Lower leg skin (tissue), 4 donors: Measurements from ENCODE around the gene TRIM44. TPM values are rescaled to one million over a fixed set of nuclear protein-coding genes. Genes with fewer than 3 reads are reported as not detected.

Source experiments
- DNase-seq, 2 donors: peaks; one replicate each; pipeline ENCODE4 v3.0.0-alpha.2; 2019; ENCODE audit warnings: low spot score in 2 of 2
- H3K4me3 ChIP-seq: fragments of 200-600 bp; sonication (generic); 2 replicates; pipeline ENCODE4 v1.5.1; 2017; ENCODE audit warnings: mild to moderate bottlenecking, low read depth; ENCODE audit not compliant: poor library complexity, severe bottlenecking
- POLR2A ChIP-seq, 2 donors: fragments of 450-650 bp; IDR thresholded peaks; one replicate each; pipeline ENCODE4 v1.6.1; 2016 to 2017; ENCODE audit warnings: antibody characterized with exemption in 2 of 2, mild to moderate bottlenecking in 1 of 2, moderate library complexity in 1 of 2
- WGBS, 2 donors: methylation state at CpG; one replicate each; pipeline ENCODE4 v1.1.5; 2018; 5-methylcytosine and 5-hydroxymethylcytosine counted together
- intact Hi-C: fragments of 100-400 bp; cut with DNase I; formaldehyde crosslinking; loops from one replicate; pipeline ENCODE4 v1.15.0; 2023; ENCODE audit warnings: low total_unique reads
- total RNA-seq, 4 donors: library from RNA; depleted of rRNA; stranded (reverse); fragments of >200 nt; gene quantifications; one replicate each; pipeline ENCODE4 v1.1.0, GENCODE V29; 2016
- TF ChIP-seq, protein P1 (sequence below), 3 donors: fragments of 450-650 bp; IDR thresholded peaks; one replicate each; pipeline ENCODE4 v1.5.1; 2016; ENCODE audit warnings: antibody characterized with exemption in 3 of 3, mild to moderate bottlenecking in 3 of 3, moderate library complexity in 2 of 3

The TRIM44 gene
- total RNA-seq, 4 donors from 2014 or later, result 9.6 to 29.3 (median 23.8) TPM

DNA sequence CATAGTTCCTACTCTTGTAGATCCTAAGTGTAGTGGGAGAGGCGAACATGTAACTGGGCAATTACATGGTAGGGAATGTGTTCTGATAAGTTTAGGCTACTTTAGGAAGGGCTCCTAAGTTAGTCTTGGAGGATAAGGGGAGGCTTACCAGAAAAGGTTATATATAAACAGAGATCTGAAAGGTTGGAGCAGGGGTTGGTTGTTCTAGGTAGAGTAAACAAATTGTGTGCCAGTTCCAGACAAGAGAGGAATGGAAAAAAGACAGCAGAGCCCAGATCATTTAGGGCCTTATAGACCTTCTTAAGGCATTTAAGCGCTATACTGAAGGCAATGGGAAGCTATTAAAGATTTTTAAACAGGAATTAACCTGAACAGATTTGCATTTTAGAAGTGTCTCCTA, 74.4 kb downstream of the TRIM44 start:
- H3K4me3 ChIP-seq, result no peak overlapping the region
- DNase-seq, result no peak
- WGBS, 2 donors, result 94 to 100% methylated on average over 2 of the region's 2 CpGs
- no peak for TF ChIP-seq POLR2A (IDR thresholded peaks at IDR 0.05)
- TF ChIP-seq, protein P1, sequence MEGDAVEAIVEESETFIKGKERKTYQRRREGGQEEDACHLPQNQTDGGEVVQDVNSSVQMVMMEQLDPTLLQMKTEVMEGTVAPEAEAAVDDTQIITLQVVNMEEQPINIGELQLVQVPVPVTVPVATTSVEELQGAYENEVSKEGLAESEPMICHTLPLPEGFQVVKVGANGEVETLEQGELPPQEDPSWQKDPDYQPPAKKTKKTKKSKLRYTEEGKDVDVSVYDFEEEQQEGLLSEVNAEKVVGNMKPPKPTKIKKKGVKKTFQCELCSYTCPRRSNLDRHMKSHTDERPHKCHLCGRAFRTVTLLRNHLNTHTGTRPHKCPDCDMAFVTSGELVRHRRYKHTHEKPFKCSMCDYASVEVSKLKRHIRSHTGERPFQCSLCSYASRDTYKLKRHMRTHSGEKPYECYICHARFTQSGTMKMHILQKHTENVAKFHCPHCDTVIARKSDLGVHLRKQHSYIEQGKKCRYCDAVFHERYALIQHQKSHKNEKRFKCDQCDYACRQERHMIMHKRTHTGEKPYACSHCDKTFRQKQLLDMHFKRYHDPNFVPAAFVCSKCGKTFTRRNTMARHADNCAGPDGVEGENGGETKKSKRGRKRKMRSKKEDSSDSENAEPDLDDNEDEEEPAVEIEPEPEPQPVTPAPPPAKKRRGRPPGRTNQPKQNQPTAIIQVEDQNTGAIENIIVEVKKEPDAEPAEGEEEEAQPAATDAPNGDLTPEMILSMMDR (IDR thresholded peaks at IDR 0.05), result no peak
- intact Hi-C loops, result no loop called here

DNA sequence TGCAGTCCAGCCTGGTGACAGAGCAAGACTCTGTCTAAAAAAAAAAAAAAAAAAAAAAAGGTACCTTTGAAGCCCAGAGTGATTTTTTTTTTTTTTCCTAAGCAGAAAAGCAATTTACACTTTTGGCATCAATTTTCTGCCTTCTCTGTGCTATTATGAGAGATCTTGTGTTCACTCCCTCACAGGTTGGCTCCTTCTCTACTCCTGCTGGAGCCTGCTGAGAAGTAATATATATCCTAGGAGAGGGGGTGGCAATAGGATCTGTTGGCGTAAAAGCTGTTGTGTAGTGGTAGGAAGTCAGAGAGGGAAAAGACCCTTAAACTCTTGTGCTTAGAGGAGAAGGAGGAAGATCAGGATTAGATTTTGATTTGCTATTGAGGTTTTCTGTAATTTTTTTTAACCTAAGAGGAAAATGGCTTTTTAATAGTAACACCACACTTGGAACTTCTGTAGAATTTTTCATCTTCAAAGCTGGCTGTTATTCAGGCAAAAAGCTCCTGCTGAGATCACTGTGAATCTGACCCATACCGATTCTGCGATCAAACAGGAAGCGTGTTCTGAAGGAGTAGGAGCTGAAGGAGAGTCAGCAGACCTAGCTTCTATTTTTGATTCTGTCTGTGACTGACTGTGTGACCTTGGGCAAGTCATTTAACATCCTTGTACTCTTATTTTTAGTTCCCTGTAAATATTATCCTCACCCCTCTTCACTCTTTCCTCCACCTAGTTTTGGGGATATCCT, 77.7 kb downstream of the TRIM44 start:
- TF ChIP-seq, protein P1 (IDR thresholded peaks at IDR 0.05), result no peak
- TF ChIP-seq POLR2A (IDR thresholded peaks at IDR 0.05), result no peak
- WGBS, 2 donors, result 86 to 87% methylated on average over 4 of the region's 4 CpGs
- no peak overlapping the region for H3K4me3 ChIP-seq
- DNase-seq, result no peak
- intact Hi-C loops, result no loop called here

DNA sequence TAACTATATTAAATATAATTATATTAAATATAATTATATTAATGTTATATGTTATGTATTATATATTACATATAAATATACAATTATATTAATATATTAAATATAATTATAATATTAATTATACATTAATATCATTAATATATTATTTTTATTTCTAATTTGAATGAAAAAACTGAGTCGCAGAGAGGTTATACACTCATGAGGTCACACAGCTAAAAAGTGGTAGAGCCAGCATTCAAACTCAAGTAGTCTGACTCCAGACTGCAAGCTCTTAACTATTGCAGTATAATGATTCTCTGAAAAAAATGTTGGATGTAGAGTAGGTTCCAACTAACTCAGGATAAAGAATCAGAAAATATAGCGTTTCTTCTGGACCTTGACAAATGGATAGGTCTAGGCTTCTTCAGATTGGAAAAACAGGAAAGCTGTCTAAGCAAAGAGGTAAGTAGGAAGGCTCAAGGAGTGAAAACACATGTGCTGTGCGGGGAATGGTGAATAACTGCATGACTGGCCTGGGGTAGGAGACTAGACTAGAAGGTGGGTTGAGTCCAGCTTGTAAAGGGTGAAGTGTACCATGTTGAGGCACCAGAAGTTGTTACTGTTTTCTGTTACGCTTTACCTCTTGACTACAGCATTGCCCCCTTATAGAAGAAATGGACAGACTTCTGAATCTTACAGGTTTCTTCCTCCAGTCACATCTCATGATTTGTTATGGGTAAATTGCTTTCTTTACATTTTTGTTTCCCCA, 80.3 kb downstream of the TRIM44 start:
- DNase-seq, result no peak
- TF ChIP-seq, protein P1 (IDR thresholded peaks at IDR 0.05), result no peak
- TF ChIP-seq POLR2A (IDR thresholded peaks at IDR 0.05), result no peak
- no peak overlapping the region for H3K4me3 ChIP-seq
- intact Hi-C loops, result no loop called here
- 98 to 99% methylated on average over 4 of the region's 4 CpGs for whole genome bisulfite sequencing, 2 donors

DNA sequence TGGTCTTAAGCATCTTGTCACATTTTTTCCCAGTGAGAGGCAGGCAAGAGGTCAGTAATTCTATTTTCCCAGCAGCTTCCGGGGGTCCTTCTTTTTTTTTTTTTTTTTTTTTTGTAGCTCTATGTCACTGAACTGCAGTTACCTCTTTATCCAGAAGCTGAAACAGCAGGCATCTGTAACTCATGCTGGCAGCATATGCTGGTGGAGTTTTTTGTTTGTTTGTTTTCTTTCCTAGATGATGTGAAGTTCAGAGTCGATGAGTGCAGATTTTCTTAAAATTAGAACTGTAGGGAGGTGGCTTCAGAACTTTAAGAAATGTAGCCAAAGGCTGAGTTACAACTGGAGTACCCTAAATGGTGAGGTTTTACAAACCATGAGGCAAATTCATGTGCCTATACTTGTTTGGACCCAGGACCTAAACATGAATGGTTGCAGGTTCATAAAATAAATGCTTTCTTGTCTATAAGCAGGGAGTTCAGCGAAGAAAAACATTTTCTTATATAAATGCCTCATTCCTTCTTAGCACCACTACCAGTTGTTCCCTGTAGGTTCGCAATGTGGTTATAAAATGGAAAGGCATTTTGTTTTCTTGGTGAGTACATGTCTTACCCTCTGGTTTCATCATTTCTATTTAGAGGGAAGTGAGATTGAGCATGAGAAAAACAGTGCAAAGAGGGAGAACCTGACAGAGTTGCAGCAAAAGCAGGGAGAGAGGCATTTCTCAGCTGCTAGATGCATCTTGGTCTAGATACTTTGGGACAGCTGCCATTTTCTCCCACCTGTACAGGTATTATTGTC, 84.0 kb downstream of the TRIM44 start:
- no peak for DNase-seq
- WGBS, 2 donors, result 77 to 84% methylated on average over 4 of the region's 4 CpGs
- H3K4me3 ChIP-seq, result no peak overlapping the region
- intact Hi-C loops, result no loop called here
- TF ChIP-seq POLR2A (IDR thresholded peaks at IDR 0.05), result no peak
- TF ChIP-seq, protein P1 (IDR thresholded peaks at IDR 0.05), result no peak

DNA sequence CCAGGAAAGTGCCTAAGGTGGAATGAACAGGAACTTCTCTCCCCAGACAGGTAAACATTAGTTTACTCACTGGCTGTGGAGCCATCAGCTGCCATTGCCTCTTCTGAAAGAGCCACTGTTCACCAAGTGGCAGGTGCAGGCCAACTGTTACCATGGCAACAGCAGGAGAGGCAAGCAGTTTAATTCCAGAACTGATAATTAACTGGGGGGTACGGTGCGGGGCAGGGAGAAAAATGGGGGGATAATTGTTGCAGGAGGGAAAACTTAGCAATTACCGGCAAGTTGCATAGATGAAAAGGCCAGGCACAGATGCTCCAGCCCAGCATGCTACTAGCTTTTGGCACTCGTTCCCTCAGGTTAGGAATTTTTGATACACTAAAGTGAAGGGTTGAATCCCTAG, 85.1 kb downstream of the TRIM44 start:
- no peak for DNase-seq
- TF ChIP-seq, protein P1 (IDR thresholded peaks at IDR 0.05), result no peak
- TF ChIP-seq POLR2A (IDR thresholded peaks at IDR 0.05), result no peak
- intact Hi-C loops, result no loop called here
- 89 to 92% methylated on average over 4 of the region's 4 CpGs for WGBS, 2 donors
- no peak overlapping the region for H3K4me3 ChIP-seq
